IgD-negative memory B cell (primary cell): ENCODE results near the gene TDRD9. TPM values are rescaled to one million over a fixed set of nuclear protein-coding genes. Genes with fewer than 3 reads are reported as not detected.

Experiments
- H3K27ac Mint-ChIP-seq, 3 donors: one replicate each; pipeline ENCODE4 v1.8.0; 2020 to 2022; ENCODE audit warnings: mild to moderate bottlenecking in 3 of 3, mixed read lengths in 3 of 3, moderate library complexity in 1 of 3
- H3K27me3 Mint-ChIP-seq: one replicate; pipeline ENCODE4 v1.8.0; 2021; ENCODE audit warnings: mixed read lengths
- H3K36me3 Mint-ChIP-seq: one replicate; pipeline ENCODE4 v1.8.0; 2020; ENCODE audit warnings: mild to moderate bottlenecking, mixed read lengths
- H3K4me1 Mint-ChIP-seq, 3 donors: one replicate each; pipeline ENCODE4 v1.8.0; 2020 to 2022; ENCODE audit warnings: mixed read lengths in 3 of 3, mild to moderate bottlenecking in 1 of 3
- H3K4me3 Mint-ChIP-seq, 4 donors: one replicate each; pipeline ENCODE4 v1.8.0; 2020 to 2022; ENCODE audit warnings: mild to moderate bottlenecking in 4 of 4, mixed read lengths in 4 of 4, moderate library complexity in 3 of 4
- H3K9me3 Mint-ChIP-seq, 3 donors: one replicate each; pipeline ENCODE4 v1.8.0; 2020 to 2021; ENCODE audit warnings: mixed read lengths in 3 of 3, mild to moderate bottlenecking in 1 of 3
- polyA plus RNA-seq: library from polyadenylated mRNA; unstranded; fragments of 300-500 nt; fragmentation: Illumina TruSeq; gene quantifications from one replicate; pipeline ENCODE4 v1.2.3, GENCODE V29; 2021

Gene TDRD9
- polyA plus RNA-seq, 1 donor from 2014 or later: 2.0 TPM

- Mint-ChIP-seq H3K4me1 (no peaks in the 10 kb centered on the region), H3K36me3 (no peaks in the 10 kb centered on the region), H3K27ac (no peak overlapping the region), H3K9me3 (peaks cover 6 to 11% (median 9%) of the 10 kb centered on the region in 3 donors), H3K27me3 (peaks cover 11% of the 10 kb centered on the region), H3K4me3 (no peak overlapping the region)
Measured at GRCh38 chr14:104066279-104066678, 138.0 kb downstream of the TDRD9 start.

DNA sequence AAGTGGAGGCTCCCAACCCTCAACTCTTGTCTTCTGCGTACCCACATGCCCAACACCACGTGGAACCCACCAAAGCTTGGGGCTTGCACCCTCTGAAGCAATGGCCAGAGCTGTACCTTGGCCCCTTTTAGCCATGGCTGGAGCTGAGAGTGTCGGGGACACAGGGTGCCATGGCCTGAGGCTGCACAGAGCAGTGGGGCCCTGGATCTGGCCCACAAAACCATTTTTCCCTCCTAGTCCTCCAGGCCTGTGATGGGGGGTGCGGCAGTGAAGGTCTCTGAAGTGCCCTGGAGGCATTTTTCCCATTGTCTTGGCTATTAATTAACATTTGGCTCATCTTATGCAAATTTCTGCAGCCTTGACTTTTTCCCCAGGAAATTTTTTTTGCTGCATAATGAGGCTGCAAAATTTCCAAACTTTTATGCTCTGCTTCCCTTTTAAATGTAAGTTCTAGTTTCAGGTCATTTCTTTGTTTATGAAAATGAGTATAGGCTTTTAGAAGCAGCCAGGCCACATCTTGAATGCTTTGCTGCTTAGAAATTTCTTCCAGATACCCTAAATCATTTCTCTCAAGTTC lies 138.6 kb downstream of the TDRD9 start:
- H3K4me3 Mint-ChIP-seq: peak overlapping the region in 1 of 4 donors; percentile 22
- peaks cover 6 to 11% (median 9%) of the 10 kb centered on the region in 3 donors for H3K9me3 Mint-ChIP-seq
- peaks cover 11% of the 10 kb centered on the region for H3K27me3 Mint-ChIP-seq
- H3K27ac Mint-ChIP-seq: no peak overlapping the region
- no peaks in the 10 kb centered on the region for H3K4me1 Mint-ChIP-seq
- no peaks in the 10 kb centered on the region for H3K36me3 Mint-ChIP-seq

GRCh38 chr14:104069541-104069940 lies 141.3 kb downstream of the TDRD9 start:
- Mint-ChIP-seq H3K4me1 (no peaks in the 10 kb centered on the region), H3K27ac (no peak overlapping the region)

DNA sequence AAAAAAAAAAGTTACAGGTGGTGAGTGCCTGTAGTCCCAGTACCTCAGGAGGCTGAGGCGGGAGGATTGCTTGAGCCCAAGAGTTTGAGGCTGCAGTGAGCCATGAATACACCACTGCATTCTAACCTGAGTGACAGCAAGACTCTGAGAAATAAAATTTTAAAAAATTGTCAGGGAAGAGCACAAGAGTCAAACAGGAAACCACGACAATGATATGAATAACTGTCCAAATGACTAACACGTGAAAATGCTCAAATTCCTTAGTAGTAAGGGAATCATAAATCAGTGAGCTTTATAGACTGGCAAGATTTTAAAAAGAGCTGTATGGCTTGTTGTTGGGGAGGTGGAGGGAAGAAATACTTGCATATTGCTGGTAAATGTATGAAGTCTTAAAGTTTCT lies 144.3 kb downstream of the TDRD9 start:
- Mint-ChIP-seq H3K4me3 (no peak overlapping the region), H3K27ac (no peak overlapping the region), H3K36me3 (no peaks in the 10 kb centered on the region), H3K27me3 (peaks cover 7% of the 10 kb centered on the region), H3K9me3 (peaks cover 3 to 14% (median 4%) of the 10 kb centered on the region in 3 donors), H3K4me1 (peaks cover 0 to 2% (median 0%) of the 10 kb centered on the region in 3 donors)

More at GRCh38 chr14:104069541-104069940, 141.3 kb downstream of the TDRD9 start:
- Mint-ChIP-seq H3K4me3 (no peak overlapping the region), H3K27me3 (peaks cover 7% of the 10 kb centered on the region), H3K9me3 (peaks cover 10 to 22% (median 14%) of the 10 kb centered on the region in 3 donors), H3K36me3 (no peaks in the 10 kb centered on the region)

GRCh38 chr14:104073764-104074163 lies 145.5 kb downstream of the TDRD9 start:
- Mint-ChIP-seq H3K9me3 (peaks cover 3 to 13% (median 4%) of the 10 kb centered on the region in 3 donors), H3K4me1 (peaks cover 0 to 5% (median 5%) of the 10 kb centered on the region in 3 donors), H3K27ac (no peak overlapping the region), H3K4me3 (no peak overlapping the region), H3K36me3 (peaks cover 3% of the 10 kb centered on the region), H3K27me3 (peaks cover 6% of the 10 kb centered on the region)

- no peak overlapping the region for H3K4me3 Mint-ChIP-seq
- peaks cover 6% of the 10 kb centered on the region for H3K27me3 Mint-ChIP-seq
- H3K9me3 Mint-ChIP-seq: peaks cover 3 to 13% (median 4%) of the 10 kb centered on the region in 3 donors
- H3K36me3 Mint-ChIP-seq: peaks cover 3% of the 10 kb centered on the region
- no peak overlapping the region for H3K27ac Mint-ChIP-seq
- H3K4me1 Mint-ChIP-seq: peaks cover 0 to 7% (median 5%) of the 10 kb centered on the region in 3 donors
Measured at GRCh38 chr14:104075530-104076151, 147.4 kb downstream of the TDRD9 start.

GRCh38 chr14:104076743-104077142 lies 148.5 kb downstream of the TDRD9 start:
- H3K36me3 Mint-ChIP-seq: peaks cover 3% of the 10 kb centered on the region
- H3K4me1 Mint-ChIP-seq: peaks cover 0 to 7% (median 5%) of the 10 kb centered on the region in 3 donors
- H3K27me3 Mint-ChIP-seq: peaks cover 6% of the 10 kb centered on the region
- H3K9me3 Mint-ChIP-seq: peaks cover 3 to 13% (median 4%) of the 10 kb centered on the region in 3 donors
- H3K4me3 Mint-ChIP-seq: no peak overlapping the region
- no peak overlapping the region for H3K27ac Mint-ChIP-seq

GRCh38 chr14:104078031-104078455 lies 149.8 kb downstream of the TDRD9 start:
- Mint-ChIP-seq H3K9me3 (peaks cover 3 to 8% (median 4%) of the 10 kb centered on the region in 3 donors), H3K4me3 (no peak overlapping the region), H3K36me3 (peaks cover 5% of the 10 kb centered on the region), H3K27ac (peak overlapping the region in 1 of 3 donors; percentile 78), H3K4me1 (peaks cover 0 to 7% (median 5%) of the 10 kb centered on the region in 3 donors), H3K27me3 (peaks cover 6% of the 10 kb centered on the region)

GRCh38 chr14:104080376-104081260 lies 152.4 kb downstream of the TDRD9 start:
- Mint-ChIP-seq H3K27ac (no peak overlapping the region), H3K4me1 (peaks cover 0 to 7% (median 5%) of the 10 kb centered on the region in 3 donors), H3K4me3 (no peak overlapping the region), H3K36me3 (peaks cover 5% of the 10 kb centered on the region), H3K27me3 (peaks cover 11% of the 10 kb centered on the region), H3K9me3 (no peaks in the 10 kb centered on the region)

DNA sequence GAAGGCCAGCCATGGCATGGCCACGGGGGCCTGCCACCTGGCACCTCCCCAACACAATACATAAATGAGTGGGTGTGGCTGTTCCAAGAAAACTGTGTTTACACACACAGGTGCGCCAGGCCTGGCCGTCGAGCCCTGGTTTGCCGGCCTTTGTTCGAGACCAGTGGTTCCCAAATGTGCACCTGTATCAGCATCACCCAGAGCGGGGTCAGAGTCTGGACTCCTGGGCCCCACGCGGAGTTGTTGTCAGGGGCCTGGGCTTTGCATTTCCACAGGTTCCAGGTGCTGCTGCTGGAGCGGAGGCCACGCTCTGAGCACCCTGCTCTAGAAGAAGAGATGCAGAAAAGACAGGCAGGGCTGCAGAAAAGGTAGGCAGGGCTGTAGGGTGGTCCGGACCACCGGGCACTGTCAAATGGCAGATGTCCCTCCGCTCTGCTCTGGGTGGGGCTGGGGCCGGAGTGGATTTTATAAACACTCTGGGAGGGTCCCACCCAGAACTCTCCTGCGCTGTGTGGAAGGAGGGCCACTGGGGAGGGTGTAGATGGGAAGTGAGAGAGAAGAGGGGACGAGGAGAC lies 153.1 kb downstream of the TDRD9 start:
- Mint-ChIP-seq H3K36me3 (peaks cover 5% of the 10 kb centered on the region), H3K4me3 (peak overlapping the region in 1 of 4 donors; percentile 28), H3K4me1 (peaks cover 0 to 7% (median 5%) of the 10 kb centered on the region in 3 donors), H3K9me3 (no peaks in the 10 kb centered on the region), H3K27me3 (peaks cover 9% of the 10 kb centered on the region), H3K27ac (no peak overlapping the region)

- H3K4me3 Mint-ChIP-seq: no peak overlapping the region
Measured at GRCh38 chr14:104081951-104082464, 153.8 kb downstream of the TDRD9 start.

DNA sequence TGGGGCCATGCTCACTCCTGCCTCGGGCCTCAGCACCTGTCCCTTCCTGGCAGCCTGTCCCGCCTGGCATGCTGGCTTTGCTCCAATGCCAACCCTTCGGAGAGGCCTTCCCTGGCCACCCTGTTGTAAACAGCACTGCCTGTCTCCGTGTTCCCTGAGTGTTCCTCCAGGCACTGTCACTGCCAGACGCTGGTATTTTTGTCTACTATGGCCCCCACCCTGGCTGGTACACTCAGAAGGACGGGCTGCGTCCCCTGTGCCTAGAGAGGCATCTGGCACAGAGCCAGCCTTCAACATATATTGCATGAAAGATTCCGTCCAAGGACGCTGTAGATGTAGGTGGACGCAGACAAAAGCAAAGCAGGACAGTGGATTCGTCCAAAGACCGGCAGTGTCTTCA lies 154.6 kb downstream of the TDRD9 start:
- Mint-ChIP-seq H3K36me3 (peaks cover 4% of the 10 kb centered on the region), H3K4me1 (peaks cover 0 to 4% (median 3%) of the 10 kb centered on the region in 3 donors), H3K27ac (no peak overlapping the region), H3K9me3 (no peaks in the 10 kb centered on the region), H3K27me3 (peaks cover 10% of the 10 kb centered on the region), H3K4me3 (peak overlapping the region in 1 of 4 donors; percentile 28)

More at GRCh38 chr14:104081951-104082464, 153.8 kb downstream of the TDRD9 start:
- Mint-ChIP-seq H3K27ac (no peak overlapping the region), H3K9me3 (no peaks in the 10 kb centered on the region), H3K4me1 (peaks cover 0 to 5% (median 4%) of the 10 kb centered on the region in 3 donors), H3K27me3 (peaks cover 7% of the 10 kb centered on the region), H3K36me3 (peaks cover 5% of the 10 kb centered on the region)

- Mint-ChIP-seq H3K4me3 (peak overlapping the region in 1 of 4 donors; percentile 72), H3K4me1 (peaks cover 0 to 1% (median 0%) of the 10 kb centered on the region in 3 donors), H3K27ac (no peak overlapping the region), H3K9me3 (no peaks in the 10 kb centered on the region), H3K27me3 (peaks cover 10% of the 10 kb centered on the region), H3K36me3 (peaks cover 2% of the 10 kb centered on the region)
Measured at GRCh38 chr14:104084251-104085002, 156.2 kb downstream of the TDRD9 start.
